ENCODE data around the gene MEGF10.

The MEGF10 gene

GRCh38 chr5:127423173-127423798 is 132.7 kb downstream of the MEGF10 start:
- no peak overlapping the region for H3K27ac ChIP-seq
- CTCF ChIA-PET = no interaction called here
- POLR2A ChIA-PET (ENCODE audit: low non-redundant PET) = no interaction called here
- no peak for TF ChIP-seq CTCF (conservative IDR thresholded peaks at IDR 0.05; ENCODE audit: low read depth)
- no peak for DNase-seq (ENCODE audit: low spot score)

GRCh38 chr5:127425037-127425436 is 134.4 kb downstream of the MEGF10 start:
- ChIA-PET CTCF (no interaction called here), POLR2A (ENCODE audit: low non-redundant PET) (interaction anchor here (0.5 kb wide), 1 partner anchor 116 kb away, joined by 3 read pairs; no protein-coding TSS in a partner anchor)
- no peak for DNase-seq (ENCODE audit: low spot score)
- H3K27ac ChIP-seq = no peak overlapping the region
- TF ChIP-seq CTCF (conservative IDR thresholded peaks at IDR 0.05; ENCODE audit: low read depth) = no peak

GRCh38 chr5:127425868-127426267 is 135.3 kb downstream of the MEGF10 start:
- no peak overlapping the region for H3K27ac ChIP-seq
- POLR2A ChIA-PET (ENCODE audit: low non-redundant PET) = no interaction called here
- DNase-seq (ENCODE audit: low spot score) = no peak
- CTCF ChIA-PET = no interaction called here
- TF ChIP-seq CTCF (conservative IDR thresholded peaks at IDR 0.05; ENCODE audit: low read depth) = no peak

- ChIA-PET POLR2A (ENCODE audit: low non-redundant PET) (no interaction called here), CTCF (no interaction called here)
- TF ChIP-seq CTCF (conservative IDR thresholded peaks at IDR 0.05; ENCODE audit: low read depth) = no peak
- DNase-seq (ENCODE audit: low spot score) = no peak
- no peak overlapping the region for H3K27ac ChIP-seq
These were observed 136.1 kb downstream of the MEGF10 start for GRCh38 chr5:127426661-127427060.

GRCh38 chr5:127428276-127428675 is 137.7 kb downstream of the MEGF10 start:
- ChIA-PET POLR2A (ENCODE audit: low non-redundant PET) (no interaction called here), CTCF (no interaction called here)

GRCh38 chr5:127428748-127429147 is 138.2 kb downstream of the MEGF10 start:
- no peak overlapping the region for H3K27ac ChIP-seq
- POLR2A ChIA-PET (ENCODE audit: low non-redundant PET) = no interaction called here
- no peak for DNase-seq (ENCODE audit: low spot score)
- TF ChIP-seq CTCF (conservative IDR thresholded peaks at IDR 0.05; ENCODE audit: low read depth) = no peak
- CTCF ChIA-PET = no interaction called here

More at GRCh38 chr5:127428276-127428675, 137.7 kb downstream of the MEGF10 start:
- no peak for TF ChIP-seq CTCF (conservative IDR thresholded peaks at IDR 0.05; ENCODE audit: low read depth)
- H3K27ac ChIP-seq = no peak overlapping the region
- no peak for DNase-seq (ENCODE audit: low spot score)
